ENCODE results near the gene SPTBN4.

Gene SPTBN4

DNA sequence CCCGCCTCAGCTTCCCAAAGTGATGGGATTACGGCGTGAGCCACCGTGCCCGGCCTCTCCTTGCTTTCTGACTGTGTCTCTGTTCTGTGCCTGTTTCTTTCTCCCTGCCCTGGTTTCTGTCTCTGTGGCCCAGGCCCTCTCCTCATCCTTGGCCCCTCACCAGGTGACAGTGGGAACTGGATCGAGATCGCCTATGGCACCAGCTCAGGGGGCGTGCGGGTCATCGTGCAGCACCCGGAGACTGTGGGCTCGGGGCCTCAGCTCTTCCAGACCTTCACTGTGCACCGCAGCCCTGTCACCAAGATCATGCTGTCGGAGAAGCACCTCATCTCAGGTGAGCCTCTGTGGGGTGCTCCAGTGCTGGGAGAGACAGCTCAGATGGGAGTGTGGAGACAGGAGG, 119.8 kb downstream of the SPTBN4 start:
- TF ChIP-seq CREB1 (IDR thresholded peaks at IDR 0.05; ENCODE audit: low read depth) (no peak), TEAD4 (IDR thresholded peaks at IDR 0.05) (no peak), YY1 (IDR thresholded peaks at IDR 0.05; ENCODE audit: low read depth) (no peak)
- TF ChIP-seq, protein P1, sequence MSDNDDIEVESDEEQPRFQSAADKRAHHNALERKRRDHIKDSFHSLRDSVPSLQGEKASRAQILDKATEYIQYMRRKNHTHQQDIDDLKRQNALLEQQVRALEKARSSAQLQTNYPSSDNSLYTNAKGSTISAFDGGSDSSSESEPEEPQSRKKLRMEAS (IDR thresholded peaks at IDR 0.05): no peak
- TF ChIP-seq, protein P2, sequence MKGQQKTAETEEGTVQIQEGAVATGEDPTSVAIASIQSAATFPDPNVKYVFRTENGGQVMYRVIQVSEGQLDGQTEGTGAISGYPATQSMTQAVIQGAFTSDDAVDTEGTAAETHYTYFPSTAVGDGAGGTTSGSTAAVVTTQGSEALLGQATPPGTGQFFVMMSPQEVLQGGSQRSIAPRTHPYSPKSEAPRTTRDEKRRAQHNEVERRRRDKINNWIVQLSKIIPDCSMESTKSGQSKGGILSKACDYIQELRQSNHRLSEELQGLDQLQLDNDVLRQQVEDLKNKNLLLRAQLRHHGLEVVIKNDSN (IDR thresholded peaks at IDR 0.05): no peak

DNA sequence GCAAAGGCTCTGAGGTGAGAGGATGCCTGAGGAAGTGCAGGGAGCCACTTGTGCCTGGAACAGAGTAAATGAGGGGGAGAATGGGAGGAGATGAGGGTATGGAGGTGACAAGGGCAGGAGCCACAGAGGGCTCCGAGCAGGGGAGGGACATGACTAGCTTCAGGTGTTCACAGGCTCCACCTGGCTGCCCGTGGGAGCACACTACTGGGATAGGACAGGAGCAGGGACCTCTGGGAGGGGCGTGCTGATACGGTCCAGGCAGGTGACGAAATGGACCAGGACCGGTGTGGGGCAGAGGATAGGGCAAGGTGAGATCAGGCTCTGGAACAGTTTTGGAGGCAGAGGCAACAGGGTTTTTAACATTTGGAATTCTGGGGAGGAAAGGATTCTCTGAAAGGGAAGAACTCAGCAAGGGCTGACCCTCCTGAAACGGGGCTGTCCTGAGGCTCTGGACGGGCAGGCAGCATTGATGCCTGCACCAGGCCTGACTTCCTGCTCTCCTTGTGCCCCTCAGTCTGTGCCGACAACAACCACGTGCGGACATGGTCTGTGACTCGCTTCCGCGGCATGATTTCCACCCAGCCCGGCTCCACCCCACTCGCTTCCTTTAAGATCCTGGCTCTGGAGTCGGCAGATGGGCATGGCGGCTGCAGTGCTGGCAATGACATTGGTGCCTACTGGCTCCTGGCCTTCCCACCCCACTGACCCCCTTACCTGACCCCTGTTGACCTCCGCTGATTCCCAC, 121.5 kb downstream of the SPTBN4 start:
- no peak for TF ChIP-seq EGR1 (IDR thresholded peaks at IDR 0.05)
- TF ChIP-seq, protein P3, sequence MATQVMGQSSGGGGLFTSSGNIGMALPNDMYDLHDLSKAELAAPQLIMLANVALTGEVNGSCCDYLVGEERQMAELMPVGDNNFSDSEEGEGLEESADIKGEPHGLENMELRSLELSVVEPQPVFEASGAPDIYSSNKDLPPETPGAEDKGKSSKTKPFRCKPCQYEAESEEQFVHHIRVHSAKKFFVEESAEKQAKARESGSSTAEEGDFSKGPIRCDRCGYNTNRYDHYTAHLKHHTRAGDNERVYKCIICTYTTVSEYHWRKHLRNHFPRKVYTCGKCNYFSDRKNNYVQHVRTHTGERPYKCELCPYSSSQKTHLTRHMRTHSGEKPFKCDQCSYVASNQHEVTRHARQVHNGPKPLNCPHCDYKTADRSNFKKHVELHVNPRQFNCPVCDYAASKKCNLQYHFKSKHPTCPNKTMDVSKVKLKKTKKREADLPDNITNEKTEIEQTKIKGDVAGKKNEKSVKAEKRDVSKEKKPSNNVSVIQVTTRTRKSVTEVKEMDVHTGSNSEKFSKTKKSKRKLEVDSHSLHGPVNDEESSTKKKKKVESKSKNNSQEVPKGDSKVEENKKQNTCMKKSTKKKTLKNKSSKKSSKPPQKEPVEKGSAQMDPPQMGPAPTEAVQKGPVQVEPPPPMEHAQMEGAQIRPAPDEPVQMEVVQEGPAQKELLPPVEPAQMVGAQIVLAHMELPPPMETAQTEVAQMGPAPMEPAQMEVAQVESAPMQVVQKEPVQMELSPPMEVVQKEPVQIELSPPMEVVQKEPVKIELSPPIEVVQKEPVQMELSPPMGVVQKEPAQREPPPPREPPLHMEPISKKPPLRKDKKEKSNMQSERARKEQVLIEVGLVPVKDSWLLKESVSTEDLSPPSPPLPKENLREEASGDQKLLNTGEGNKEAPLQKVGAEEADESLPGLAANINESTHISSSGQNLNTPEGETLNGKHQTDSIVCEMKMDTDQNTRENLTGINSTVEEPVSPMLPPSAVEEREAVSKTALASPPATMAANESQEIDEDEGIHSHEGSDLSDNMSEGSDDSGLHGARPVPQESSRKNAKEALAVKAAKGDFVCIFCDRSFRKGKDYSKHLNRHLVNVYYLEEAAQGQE (IDR thresholded peaks at IDR 0.05; ENCODE audit: low read depth): no peak
- TF ChIP-seq NFIC (IDR thresholded peaks at IDR 0.05): no peak
- no peak for TF ChIP-seq ZBTB7A (IDR thresholded peaks at IDR 0.05; ENCODE audit: low read depth)
- TF ChIP-seq YY1 (IDR thresholded peaks at IDR 0.05; ENCODE audit: low read depth): no peak
- no peak for TF ChIP-seq EP300 (IDR thresholded peaks at IDR 0.05; ENCODE audit: borderline replicate concordance)
- TF ChIP-seq, protein P1 (IDR thresholded peaks at IDR 0.05): no peak

DNA sequence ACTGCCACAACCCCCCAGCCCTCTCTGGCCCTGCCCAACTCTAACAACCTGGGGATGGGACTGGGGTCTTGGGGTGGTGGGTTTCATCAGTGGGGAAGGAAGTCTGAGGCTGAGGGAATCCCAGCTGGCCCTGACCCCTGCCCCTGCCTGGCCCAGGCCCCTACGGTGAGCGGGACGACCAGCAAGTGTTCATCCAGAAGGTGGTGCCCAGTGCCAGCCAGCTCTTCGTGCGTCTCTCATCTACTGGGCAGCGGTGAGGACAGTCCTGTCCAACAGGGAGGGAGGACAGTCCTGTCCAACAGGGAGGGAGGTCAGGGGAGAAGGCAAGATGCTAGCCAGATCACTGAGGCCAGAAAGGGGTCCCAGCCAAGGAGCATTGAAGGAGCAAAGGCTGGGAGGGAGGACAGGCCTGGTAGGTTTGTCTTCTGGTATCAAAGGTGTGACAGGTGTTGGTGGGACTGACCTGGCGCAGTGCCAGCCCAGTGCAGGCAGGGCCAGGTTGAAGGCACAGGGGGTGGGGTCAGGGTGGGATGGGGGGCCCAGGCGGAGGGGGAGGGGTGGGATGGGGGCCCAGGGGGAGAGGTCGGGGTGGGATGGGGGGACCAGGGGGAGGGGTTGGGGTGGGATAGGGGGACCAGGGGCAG, 122.2 kb downstream of the SPTBN4 start:
- TF ChIP-seq FOXM1 (IDR thresholded peaks at IDR 0.05; ENCODE audit: borderline replicate concordance, low read depth) (no peak), CEBPB (IDR thresholded peaks at IDR 0.05) (no peak), NFIC (IDR thresholded peaks at IDR 0.05) (peak; percentile 18; the same call in 1 of the 2 replicates)
- TF ChIP-seq, protein P3 (IDR thresholded peaks at IDR 0.05; ENCODE audit: low read depth): no peak
- TF ChIP-seq, protein P2 (IDR thresholded peaks at IDR 0.05): no peak

DNA sequence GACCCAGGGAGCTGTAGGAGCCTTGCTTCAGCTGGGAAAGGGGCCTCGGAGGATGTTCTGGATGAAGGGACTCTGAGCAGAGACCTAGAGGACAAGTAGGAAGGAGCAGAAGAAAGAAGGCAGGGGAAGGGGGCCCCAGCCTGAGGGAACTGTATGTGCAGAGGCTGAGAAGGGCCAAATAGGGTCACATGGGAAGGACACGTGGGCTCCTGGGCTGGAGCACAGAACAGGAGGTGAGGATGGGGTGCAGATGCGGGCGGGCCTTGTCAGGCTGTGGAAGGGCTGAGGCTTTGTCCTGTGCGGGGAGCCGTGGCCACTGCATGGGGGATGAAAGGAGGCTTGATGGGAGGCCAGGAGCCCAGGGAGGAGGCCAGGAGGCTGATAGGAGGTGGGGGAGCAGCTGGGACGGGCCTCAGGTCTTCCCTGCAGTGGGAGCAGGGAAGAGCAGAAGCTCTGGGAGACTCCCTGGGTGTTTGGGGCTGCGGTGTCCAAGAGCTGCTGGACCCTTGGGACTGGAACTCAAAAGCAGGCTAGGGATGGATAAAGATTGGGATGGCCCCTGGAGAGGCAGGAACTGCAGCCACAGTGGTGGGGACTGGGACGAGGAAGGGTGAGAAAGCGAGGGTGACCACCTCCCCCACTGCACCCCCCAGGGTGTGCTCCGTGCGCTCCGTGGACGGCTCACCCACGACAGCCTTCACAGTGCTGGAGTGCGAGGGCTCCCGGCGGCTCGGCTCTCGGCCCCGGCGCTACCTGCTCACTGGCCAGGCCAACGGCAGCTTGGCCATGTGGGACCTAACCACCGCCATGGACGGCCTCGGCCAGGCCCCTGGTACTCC, 123.0 kb downstream of the SPTBN4 start:
- TF ChIP-seq, protein P2 (IDR thresholded peaks at IDR 0.05): no peak
- TF ChIP-seq TCF12 (IDR thresholded peaks at IDR 0.05; ENCODE audit: low read depth) (no peak), EGR1 (IDR thresholded peaks at IDR 0.05) (no peak), YY1 (IDR thresholded peaks at IDR 0.05; ENCODE audit: low read depth) (no peak)
- TF ChIP-seq, protein P3 (IDR thresholded peaks at IDR 0.05; ENCODE audit: low read depth): no peak
- TF ChIP-seq, protein P1 (IDR thresholded peaks at IDR 0.05): no peak

Data from Ishikawa (cell line).